ENCODE data around the gene KIAA0408.

KIAA0408 gene

GRCh38 chr6:127459231-127459641 is at the start of gene KIAA0408:
Gene KIAA0408, minus strand, starts transcription at chr6:127459389. Its CDS starts 5,408 bp downstream, at chr6:127453981.
- TF ChIP-seq CTCF (IDR thresholded peaks at IDR 0.05; ENCODE audit: borderline replicate concordance, insufficient read depth, low read depth, low read length): no peak
- no peak within 1 kb of the TSS for H3K4me3 ChIP-seq (ENCODE audit: low read depth, low read length)

DNA sequence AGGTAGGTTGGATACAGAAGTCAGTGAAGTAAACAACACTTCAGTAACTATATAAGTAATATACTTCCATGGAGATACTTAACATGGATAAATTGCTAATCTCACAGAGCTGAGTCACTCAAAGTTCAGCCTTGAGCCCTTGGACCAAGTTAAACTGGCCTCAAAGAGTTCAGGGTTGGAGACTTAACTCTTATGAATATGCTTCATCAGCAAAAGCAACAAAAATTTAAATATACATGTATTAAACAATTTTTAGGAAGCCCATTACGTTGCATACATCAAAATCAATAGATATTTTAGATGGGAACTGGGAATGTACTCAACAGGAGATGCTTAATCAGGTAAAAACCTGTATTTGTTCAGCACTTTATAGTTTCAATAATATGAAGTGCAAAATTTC is 47.7 kb upstream of the KIAA0408 start:
- no peak for TF ChIP-seq CTCF (IDR thresholded peaks at IDR 0.05; ENCODE audit: borderline replicate concordance, insufficient read depth, low read depth, low read length)
- H3K4me3 ChIP-seq (ENCODE audit: low read depth, low read length): no peak overlapping the region

- no peak for TF ChIP-seq CTCF (IDR thresholded peaks at IDR 0.05; ENCODE audit: borderline replicate concordance, insufficient read depth, low read depth, low read length)
- no peak overlapping the region for H3K4me3 ChIP-seq (ENCODE audit: low read depth, low read length)
These were observed 43.8 kb upstream of the KIAA0408 start for GRCh38 chr6:127503022-127503421.

DNA sequence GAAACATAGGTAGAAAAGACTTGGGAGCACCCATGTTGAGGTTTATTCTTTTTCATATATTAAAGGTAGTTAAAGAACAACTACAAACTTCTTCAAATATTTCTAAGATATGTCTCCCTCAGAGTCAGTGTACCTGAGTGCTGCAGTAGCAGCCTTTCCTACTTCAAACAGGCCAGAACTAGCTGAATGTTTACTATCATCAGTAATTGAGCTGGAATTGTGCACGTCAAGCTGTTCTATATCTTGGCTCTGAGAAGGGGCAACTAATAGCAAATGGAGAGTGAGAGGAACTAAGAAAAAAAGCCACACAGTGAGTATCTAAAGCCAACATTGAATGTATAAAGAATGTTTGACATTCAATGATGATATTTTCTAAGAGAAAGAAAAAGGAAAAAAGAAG is 38.2 kb upstream of the KIAA0408 start:
- TF ChIP-seq CTCF (IDR thresholded peaks at IDR 0.05; ENCODE audit: borderline replicate concordance, insufficient read depth, low read depth, low read length): no peak
- no peak overlapping the region for H3K4me3 ChIP-seq (ENCODE audit: low read depth, low read length)

GRCh38 chr6:127496471-127496870 is 37.3 kb upstream of the KIAA0408 start:
- TF ChIP-seq CTCF (IDR thresholded peaks at IDR 0.05; ENCODE audit: borderline replicate concordance, insufficient read depth, low read depth, low read length): no peak
- no peak overlapping the region for H3K4me3 ChIP-seq (ENCODE audit: low read depth, low read length)

DNA sequence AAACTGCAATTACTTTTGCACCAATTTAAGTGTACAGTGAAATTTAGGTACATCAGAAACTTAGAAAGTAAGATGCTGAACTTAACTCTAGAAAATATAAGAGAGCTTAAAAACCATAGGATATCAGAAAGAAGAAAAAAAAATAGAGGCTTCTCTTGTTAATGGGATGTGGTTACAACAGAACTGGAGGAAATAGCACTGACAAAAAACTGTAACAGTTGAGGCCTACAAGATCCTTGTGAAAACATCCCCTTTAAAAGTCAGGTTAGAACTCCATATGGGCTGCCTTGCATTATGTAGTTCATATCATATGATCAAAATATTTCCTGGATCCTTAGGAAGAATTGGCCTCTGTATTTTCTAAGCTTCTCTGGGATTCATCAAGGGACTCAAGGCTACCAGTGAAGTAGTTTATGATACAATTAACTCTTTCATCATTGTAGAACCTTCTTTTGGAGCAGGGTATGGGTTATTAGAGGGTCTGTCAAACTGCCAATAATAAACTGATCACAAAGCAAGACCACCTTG is 35.1 kb upstream of the KIAA0408 start:
- no peak for TF ChIP-seq CTCF (IDR thresholded peaks at IDR 0.05; ENCODE audit: borderline replicate concordance, insufficient read depth, low read depth, low read length)
- H3K4me3 ChIP-seq (ENCODE audit: low read depth, low read length): no peak overlapping the region

GRCh38 chr6:127489248-127489647 is 30.1 kb upstream of the KIAA0408 start:
- H3K4me3 ChIP-seq (ENCODE audit: low read depth, low read length): no peak overlapping the region
- TF ChIP-seq CTCF (IDR thresholded peaks at IDR 0.05; ENCODE audit: borderline replicate concordance, insufficient read depth, low read depth, low read length): no peak
